T47D (cell line): ENCODE data around the gene ASGR1.

Source experiments
- DNase-seq, 2 experiments: peaks; one replicate each; pipeline versions ENCODE4 v3.0.0 to v3.0.0-alpha.2; 2011 to 2012; ENCODE audit warnings: low read depth in 1 of 2, low spot score in 1 of 2
- JUND ChIP-seq: IDR thresholded peaks from 2 replicates; pipeline ENCODE4 v1.6.1; 2012; ENCODE audit warnings: low read depth
- in situ Hi-C: cut with HindIII; loops from 2 replicates; pipeline ENCODE4 v1.10.0; 2016; ENCODE audit warnings: low sequenced_read_pairs, low pct_unique_long_range_greater_than_20kb

The ASGR1 gene

GRCh38 chr17:7179317-7180254 is at the start of gene ASGR1:
Gene ASGR1 (minus strand): TSS chr17:7179370. CDS start chr17:7178563, 807 bp downstream.
- no peak for TF ChIP-seq JUND

GRCh38 chr17:7228920-7229319 is 49.8 kb upstream of the ASGR1 start:
- in situ Hi-C loops: no loop called here
- DNase-seq: no peak
- no peak for TF ChIP-seq JUND

More at GRCh38 chr17:7179317-7180254, at the start of gene ASGR1:
- DNase-seq: no peak
- in situ Hi-C loops: no loop called here

GRCh38 chr17:7226721-7227710 is 47.8 kb upstream of the ASGR1 start:
- TF ChIP-seq JUND: no peak
- in situ Hi-C loops: no loop called here
- DNase-seq: no peak

DNA sequence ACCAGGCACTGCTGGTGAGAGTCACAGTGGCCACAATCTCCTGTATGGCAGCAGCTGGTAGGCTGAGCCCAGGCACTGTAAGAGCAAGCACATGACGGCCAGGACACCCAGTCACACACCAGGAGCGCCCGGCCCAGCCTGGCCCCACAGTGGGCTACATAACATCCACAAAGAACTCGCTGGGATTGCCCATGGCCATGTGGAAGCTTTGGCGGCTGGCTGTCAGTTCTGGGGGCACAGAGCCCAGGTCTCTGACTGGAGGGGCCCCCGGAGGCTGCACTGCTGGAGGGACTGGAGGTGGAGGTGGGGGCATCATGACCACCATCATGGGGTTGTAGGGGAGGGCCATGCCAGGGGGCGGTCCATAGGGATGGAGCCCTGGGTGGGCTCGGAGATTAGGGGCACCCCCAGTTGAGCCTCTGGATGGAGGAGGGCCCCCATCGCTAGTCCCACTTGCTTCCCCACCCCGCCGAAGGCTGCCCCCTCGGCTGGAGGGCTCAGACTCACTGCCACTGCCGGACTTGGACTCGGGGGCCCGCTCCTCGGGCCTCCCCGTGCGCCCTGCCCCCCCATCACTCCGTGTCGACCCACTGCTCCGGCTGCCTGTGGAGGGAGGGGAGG is 46.7 kb upstream of the ASGR1 start:
- no peak for TF ChIP-seq JUND
- no peak for DNase-seq
- in situ Hi-C loops: no loop called here

DNA sequence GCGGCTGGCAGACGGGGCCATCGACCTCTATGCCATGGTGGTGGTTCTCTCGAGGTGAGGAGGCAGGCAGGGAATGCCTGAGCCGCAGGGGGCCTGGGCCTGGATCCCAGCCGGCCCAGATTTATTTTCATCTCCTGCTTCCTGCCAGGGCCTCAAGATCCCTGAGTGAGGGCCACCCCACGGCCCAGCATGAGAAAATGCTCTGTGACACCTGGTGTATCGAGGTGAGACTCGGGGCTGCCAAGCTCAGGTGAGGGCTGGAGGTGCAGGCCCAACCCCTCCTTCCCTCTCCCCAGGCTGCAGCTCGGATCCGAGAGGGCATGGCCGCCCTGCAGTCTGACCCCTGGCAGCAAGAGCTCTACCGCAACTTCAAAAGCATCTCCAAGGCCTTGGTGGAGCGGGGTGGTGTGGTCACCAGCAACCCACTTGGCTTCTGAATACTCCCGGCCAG is 45.5 kb upstream of the ASGR1 start:
- no peak for TF ChIP-seq JUND
- in situ Hi-C loops: no loop called here
- no peak for DNase-seq

GRCh38 chr17:7224110-7224509 is 44.9 kb upstream of the ASGR1 start:
- DNase-seq: no peak
- no peak for TF ChIP-seq JUND
- in situ Hi-C loops: no loop called here

GRCh38 chr17:7223375-7223774 is 44.2 kb upstream of the ASGR1 start:
- in situ Hi-C loops: no loop called here
- no peak for TF ChIP-seq JUND
- no peak for DNase-seq

DNA sequence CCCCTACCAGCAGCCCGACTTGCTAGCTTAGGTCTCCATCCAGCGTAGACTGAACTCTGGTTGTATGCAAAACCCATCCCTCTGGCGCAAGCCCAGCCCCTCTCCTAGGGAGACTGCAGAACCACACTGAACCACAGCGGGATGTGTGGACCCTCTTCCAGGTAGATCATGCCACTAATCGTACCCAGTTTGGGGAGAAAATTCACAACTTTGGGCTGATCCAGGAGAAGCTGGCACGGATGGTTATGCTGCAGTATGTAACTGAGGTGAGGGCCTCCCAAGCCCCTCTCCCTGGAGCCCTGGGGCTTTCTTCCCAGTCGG is 43.8 kb upstream of the ASGR1 start:
- in situ Hi-C loops: no loop called here
- no peak for DNase-seq
- no peak for TF ChIP-seq JUND

- in situ Hi-C loops: no loop called here
- DNase-seq: no peak
- no peak for TF ChIP-seq JUND
Observed at GRCh38 chr17:7222093-7222971, 43.2 kb upstream of the ASGR1 start.

DNA sequence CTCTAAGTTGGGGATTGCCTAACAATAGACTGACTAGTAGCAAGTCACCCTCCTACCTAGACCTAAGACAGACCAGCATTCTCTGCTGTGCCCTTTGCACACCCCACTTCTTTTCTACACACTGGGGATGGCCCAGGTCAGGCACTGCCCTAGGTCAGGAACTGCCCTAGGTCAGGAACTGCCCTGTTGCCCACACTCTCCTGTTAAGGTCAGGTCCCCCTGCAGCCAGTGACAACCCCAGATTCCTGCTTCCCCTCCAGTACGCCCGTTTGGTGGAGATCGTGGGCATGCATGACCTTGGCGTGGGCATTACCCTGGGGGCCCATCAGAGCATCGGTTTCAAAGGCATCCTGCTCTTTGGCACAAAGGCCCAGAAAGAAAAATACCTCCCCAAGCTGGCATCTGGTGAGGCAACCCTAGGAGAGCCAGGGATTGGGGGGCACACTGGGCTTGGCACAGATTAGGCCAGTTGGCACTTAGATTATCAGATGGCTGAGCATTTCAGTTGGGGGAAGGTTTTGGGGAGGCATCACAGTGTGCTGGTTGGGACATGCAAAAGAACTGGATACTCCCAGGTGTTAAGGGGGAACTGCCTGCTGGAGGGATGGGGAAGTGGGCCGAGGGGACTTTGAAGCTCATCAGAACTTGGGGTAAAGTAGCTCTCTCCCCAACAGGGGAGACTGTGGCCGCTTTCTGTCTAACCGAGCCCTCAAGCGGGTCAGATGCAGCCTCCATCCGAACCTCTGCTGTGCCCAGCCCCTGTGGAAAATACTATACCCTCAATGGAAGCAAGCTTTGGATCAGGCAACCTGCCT is 42.3 kb upstream of the ASGR1 start:
- no peak for TF ChIP-seq JUND
- DNase-seq: no peak
- in situ Hi-C loops: no loop called here
